NCI-H2107 (cell line): ENCODE data around the gene SMIM22.

Experiments
- DNase-seq: peaks from one replicate; lab custom pipeline; 2025; lab: John Stamatoyannopoulos, UW

The SMIM22 gene

DNA sequence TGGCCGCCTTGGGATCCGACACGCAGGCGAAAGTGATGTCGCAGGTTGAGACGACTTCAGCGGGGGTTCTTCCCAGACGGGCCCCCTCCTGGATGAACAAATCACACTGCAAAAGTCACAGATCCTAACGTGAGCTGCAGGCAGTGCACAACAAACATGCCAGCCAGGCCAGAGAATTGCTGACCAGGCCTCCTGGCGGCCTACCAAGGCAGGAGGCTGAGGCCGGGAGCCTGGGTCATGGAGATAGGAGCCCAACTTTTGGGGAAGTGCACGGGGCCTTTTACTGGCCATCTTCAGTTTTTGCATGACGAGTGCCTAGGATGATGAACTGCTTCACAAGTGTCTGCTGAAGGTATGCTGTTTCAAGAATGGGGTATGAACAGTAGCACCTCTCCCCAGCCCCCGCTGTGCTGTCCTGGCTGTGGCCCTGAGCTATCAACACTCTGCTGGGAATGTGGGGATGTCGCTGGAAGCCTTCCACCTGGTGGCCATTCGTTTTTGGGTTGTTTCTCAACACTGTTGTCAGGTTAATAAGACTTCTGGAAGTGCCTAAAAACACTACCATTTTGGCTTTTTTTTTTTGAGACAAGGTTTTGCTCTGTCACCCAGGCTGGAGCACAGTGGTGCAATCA lies 19.5 kb downstream of the SMIM22 start:
- DNase-seq = no peak

DNA sequence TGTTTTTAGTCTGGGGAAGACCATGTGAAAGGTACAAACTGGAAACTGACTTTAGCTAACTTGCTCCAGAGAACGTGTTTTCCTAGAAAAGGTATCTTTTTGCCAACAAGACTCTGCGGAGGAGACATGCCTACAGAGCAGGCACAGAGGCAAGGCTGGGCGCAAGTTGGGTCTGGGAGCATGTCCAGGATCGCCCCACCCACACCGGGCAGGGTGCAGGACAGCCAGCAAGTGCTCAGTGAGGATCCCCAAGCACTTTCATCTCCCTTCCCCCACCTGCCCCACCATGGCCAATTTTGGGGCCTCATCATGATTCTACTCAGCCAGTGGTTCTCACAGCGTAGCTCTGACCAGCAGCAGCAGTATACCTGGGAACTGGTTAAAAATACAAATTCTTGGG lies 25.5 kb downstream of the SMIM22 start:
- DNase-seq = no peak

DNA sequence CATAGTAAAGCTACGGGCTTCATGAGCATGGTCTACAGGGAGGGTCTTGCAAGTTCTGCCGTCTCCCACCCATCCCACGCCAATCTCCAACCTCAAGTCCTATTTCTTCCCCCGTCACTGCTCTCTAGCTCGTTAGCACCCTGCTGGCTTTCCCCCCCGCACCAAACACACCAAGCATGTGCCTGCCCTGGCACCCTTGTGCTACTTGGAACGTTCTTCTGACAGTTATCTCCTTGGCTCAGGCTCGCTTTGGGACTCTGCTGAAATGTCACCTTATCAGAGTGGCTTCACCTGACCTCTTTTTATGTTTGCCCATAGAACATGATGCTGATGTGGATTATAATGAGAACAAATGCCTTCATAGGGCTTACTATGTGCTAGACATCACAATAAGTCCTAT lies 30.0 kb downstream of the SMIM22 start:
- DNase-seq = no peak

DNA sequence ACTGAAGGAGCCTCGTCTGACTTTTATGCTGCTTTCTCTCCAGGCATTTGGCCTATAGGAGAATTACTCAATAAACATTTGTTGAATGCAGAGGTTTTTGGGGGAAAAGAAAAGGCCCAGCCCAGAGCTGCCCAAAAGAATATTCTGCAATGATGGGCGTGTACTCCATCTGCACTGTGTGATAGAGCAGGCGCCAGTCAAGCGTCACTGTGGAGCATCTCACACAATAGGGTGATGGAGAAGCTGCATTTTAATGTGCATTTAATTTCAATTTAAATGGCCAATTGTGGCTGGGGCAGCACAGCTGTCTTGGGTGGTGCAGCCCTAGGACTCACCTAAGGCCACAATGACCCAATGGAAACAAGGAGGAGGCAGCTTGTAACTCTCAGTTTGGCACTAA lies 31.4 kb downstream of the SMIM22 start:
- no peak for DNase-seq

DNA sequence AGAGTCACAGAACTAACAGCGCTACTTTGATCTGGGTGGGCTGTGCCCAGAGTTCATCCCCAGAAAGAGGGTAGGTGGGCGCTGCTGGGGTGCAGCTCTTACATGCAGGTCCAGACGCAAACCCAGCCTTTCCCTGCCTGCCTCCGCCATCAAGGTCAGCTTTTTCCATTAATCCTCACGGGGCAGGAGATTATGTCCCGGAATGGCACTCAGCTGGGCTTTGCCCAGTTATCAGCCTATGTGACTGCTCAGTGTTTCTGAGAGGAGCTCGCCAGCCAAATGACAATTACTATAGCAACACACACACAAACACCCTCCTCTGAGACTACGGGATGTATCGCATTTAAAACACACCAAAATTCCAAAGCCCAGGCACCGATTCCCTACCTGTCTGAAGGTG lies 31.8 kb downstream of the SMIM22 start:
- no peak for DNase-seq

DNA sequence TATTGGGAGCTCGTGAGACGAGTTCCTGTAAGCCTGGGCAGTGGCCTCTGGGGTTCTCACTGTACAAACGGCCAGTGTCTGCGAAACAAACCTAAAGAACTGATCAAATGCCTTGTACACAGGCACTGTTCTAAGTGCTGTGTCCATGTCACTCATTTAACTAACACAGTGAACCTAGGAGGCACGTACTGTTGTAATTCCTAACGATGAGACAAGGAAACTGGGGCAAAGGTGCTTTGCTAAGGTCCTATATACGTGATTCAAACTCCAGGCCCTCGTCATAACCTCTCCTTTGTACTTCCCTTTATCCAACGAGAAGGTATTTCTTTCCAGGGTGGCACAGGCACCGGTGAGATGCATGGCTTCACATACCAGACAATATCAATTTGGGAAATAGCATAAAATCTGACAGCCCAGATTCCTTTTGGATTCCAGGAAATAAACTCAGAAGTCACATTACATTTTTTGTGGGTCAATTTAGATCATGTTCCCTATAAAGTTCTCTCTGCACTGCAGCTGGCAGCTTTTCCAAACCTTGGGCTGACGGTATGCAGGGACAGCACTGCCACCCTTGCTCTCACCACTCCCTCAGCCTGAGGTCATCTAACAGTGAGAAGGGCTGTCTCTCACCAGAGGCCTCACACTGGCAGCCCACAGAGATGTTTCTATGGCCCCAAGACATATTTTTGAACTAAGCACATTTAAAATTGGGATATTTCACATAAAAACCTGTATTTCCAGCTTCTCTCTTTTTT lies 33.6 kb downstream of the SMIM22 start:
- DNase-seq = no peak

DNA sequence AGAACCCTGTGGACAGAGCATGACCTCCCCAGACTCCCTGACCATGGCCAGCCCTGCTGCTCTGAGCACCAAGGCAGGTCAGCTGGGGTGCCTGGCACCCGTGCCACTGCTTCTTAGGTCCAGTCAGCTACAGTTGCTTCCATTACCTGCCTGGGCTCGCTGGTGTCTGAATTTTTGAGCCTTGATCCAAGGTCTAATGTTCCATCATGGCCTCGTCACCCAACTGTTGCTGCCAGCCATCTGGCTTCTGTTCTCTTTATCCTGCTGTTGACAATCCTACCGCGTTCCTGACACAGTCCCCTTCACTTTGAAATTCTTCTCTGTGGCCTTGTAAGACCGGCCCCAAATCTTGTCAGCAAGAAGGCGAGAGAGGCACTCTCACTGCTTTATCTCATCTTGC lies 35.2 kb downstream of the SMIM22 start:
- no peak for DNase-seq

DNA sequence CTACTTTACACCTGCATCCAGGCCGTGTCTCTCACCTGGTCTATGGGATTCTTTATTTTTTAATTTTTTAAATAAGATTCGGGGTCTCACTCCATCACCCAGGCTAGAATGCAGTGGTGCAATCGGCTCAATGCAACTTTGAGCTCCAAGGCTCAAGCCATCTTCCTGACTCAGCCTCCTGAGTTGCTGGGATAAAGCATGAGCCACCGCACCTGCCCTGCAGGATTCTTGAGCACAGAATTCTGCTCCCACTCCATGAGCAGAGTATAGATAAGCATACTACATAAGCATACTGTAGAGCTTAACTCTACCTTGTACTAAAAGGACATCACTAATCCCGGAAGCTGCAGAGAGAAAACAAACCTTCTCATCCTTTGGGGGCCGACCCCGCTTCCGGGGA lies 36.4 kb downstream of the SMIM22 start:
- no peak for DNase-seq

DNA sequence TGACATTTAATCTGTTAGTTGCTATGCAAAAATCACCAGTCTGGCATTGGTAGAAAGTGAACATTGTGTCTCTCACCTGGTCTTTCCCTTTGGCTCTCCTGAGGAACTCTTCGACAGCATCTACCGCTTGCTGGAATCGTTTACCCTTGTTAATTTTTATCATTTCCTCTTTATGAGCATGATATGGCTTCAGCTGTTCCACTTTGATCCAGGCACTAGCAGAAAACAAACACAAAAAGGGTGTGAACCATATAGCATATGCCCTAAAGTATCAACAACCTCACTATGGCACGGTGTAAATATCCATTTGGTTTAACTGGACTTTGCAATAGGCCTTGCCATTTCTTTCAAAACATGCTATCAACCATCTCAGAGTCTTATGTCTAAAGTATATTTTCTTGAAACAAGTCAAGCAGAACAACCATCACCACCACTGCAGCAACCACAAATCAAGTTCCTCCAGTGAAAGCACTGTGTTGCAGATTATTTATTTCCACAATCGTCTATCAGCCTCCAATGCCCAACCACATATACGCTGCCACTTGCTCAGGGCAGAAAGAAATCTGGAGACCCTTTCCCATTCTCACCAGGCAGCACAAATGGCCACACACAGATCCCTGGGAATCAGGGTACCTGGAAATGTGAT lies 37.7 kb downstream of the SMIM22 start:
- DNase-seq = no peak

DNA sequence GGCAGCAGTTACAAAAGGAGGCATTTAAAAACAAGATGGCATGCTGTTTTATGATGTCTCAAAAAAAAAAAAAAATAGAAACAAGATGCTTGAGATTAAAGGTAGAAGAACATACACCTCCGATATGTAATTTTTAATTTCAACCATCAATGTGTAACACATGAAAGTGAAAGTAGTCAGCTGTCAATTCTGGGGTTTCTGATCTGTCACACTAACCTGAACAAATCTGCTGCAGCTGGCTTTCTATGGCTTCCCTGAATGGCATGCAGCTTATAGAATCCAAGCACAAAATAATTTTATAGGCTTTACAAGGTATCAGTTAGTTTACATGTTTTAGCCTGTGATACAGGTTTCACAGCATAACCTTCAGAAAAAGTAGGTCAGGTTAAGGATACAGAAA lies 38.4 kb downstream of the SMIM22 start:
- DNase-seq = no peak

DNA sequence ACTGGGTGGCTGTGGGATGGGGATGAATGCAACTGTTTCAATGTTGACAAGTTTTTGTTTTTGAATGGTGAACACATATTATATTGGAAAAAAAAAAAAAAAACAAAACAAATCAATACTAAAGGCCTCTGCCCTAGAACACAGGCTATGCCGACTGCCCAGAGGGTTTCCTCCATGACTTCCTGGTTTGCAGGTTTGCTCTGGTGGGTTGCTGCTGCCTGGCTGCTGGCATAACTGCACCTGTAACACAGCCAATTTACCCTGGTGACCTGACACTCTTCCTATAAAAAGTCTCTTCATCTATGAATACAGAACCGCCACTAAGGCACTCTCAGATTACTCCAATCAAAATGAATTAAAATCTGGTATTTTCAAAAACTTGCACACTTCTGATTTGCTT lies 41.6 kb downstream of the SMIM22 start:
- no peak for DNase-seq

DNA sequence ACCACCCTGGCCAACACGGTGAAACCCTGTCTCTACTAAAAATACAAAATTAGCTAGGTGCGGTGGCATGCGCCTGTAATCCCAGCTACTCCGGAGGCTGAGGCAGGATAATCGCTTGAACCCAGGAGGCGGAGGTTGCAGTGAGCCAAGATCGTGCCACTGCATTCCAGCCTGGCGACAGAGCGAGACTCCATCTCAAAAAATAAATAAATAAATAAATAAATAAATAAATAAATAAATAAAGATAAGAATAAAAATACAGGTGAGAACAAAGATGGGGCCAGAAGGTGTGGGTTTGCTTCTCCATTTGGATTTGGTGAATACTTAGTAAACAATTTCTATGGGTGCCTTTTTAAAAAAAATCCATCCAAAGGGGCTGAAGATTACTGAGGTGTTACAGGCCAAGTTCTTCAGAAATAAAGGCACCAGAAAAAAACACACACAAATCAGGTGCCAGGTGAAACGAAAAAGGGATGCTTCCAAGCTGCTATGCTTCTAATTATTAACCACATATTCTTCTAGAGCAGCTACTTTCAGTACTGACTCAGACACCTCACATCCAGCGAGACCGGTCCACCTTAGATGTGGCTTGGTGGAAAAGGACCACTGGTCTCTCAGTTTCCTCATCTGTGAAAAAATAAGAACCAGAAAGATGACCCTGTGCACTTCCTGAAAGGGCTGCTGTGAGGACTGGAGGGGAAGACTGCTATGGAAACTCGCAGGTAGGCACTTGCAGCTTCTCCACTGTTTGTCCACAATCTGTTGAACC lies 42.7 kb downstream of the SMIM22 start:
- no peak for DNase-seq

DNA sequence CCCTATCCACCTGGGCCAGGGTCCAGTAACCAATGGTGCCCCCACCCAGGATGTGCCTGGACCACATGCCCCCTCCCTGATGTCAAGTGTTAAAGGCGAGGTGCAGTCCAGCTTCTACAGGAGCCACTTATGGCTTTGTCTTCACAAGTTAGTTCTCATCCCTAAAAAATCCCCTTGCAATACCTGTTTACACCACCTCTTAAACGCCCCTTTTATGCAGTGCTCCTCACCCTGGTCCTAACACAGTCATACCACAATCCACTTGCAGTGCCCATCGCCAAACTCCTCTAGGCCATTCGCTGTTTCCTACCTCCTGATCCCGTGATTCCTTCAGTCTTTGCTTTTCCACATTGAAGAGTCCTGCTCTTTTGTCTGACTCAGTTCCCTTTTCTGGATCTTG lies 44.8 kb downstream of the SMIM22 start:
- no peak for DNase-seq

DNA sequence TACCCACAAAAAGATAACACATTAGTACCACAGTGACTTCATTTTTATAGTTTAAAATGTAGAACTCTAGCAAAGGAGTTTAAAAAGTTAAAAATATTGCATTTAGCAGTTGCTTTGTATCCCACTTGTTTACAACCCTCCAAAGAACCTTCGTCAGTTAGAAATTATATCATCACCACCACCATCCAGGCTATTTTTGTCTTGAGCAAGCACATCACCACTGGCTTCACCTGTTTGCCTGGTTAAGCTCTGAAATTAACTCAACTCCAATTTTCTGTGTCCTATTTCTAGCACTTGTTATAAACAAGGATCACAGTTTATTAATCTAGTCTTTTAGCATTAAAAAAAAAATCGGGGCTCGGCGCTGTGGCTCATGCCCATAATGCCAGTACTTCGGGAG lies 45.8 kb downstream of the SMIM22 start:
- DNase-seq = no peak
